ENCODE results near the gene B4GALNT2.

Gene B4GALNT2

GRCh38 chr17:49210158-49211029, 77.8 kb downstream of the B4GALNT2 start, which contains the start of the genes ABI3 and GNGT2:
TSS of gene ABI3 (plus strand) at chr17:49210707. CDS start at chr17:49210725, 18 bp downstream.
TSS of gene GNGT2 (minus strand) at chr17:49210574. CDS start at chr17:49207422, 3,152 bp downstream.
- DNase-seq, result peak; percentile 67
- TF ChIP-seq CTCF (IDR thresholded peaks at IDR 0.05; ENCODE audit: low read depth, low read length), result no peak
- peaks cover 22% of the 10 kb centered on the region for H3K36me3 ChIP-seq
- H3K4me3 ChIP-seq (ENCODE audit: low read depth, low read length), result peak within 1 kb of the TSS; percentile 41
- no peaks in the 10 kb centered on the region for H3K27me3 ChIP-seq (ENCODE audit: insufficient read depth, low read depth, severe bottlenecking)
- no peaks in the 10 kb centered on the region for H3K9me3 ChIP-seq (ENCODE audit: severe bottlenecking)
- peak within 1 kb of the TSS; percentile 90 for H3K27ac ChIP-seq

- no peak overlapping the region for H3K4me3 ChIP-seq (ENCODE audit: low read depth, low read length)
- no peak for TF ChIP-seq CTCF (IDR thresholded peaks at IDR 0.05; ENCODE audit: low read depth, low read length)
- DNase-seq, result no peak
These were observed 80.8 kb downstream of the B4GALNT2 start for GRCh38 chr17:49213399-49213798.

GRCh38 chr17:49213847-49214246, 81.3 kb downstream of the B4GALNT2 start:
- no peaks in the 10 kb centered on the region for H3K36me3 ChIP-seq
- H3K9me3 ChIP-seq (ENCODE audit: severe bottlenecking), result no peaks in the 10 kb centered on the region
- H3K27me3 ChIP-seq (ENCODE audit: insufficient read depth, low read depth, severe bottlenecking), result no peaks in the 10 kb centered on the region
- no peak for DNase-seq
- no peak overlapping the region for H3K4me3 ChIP-seq (ENCODE audit: low read depth, low read length)
- no peak for TF ChIP-seq CTCF (IDR thresholded peaks at IDR 0.05; ENCODE audit: low read depth, low read length)
- H3K27ac ChIP-seq, result no peak overlapping the region

More at GRCh38 chr17:49213399-49213798, 80.8 kb downstream of the B4GALNT2 start:
- no peak overlapping the region for H3K27ac ChIP-seq
- no peaks in the 10 kb centered on the region for H3K27me3 ChIP-seq (ENCODE audit: insufficient read depth, low read depth, severe bottlenecking)
- no peaks in the 10 kb centered on the region for H3K9me3 ChIP-seq (ENCODE audit: severe bottlenecking)
- H3K36me3 ChIP-seq, result no peaks in the 10 kb centered on the region

- no peak for TF ChIP-seq CTCF (IDR thresholded peaks at IDR 0.05; ENCODE audit: low read depth, low read length)
- Histone ChIP-seq H3K27me3 (ENCODE audit: insufficient read depth, low read depth, severe bottlenecking) (no peaks in the 10 kb centered on the region), H3K36me3 (no peaks in the 10 kb centered on the region), H3K27ac (no peak overlapping the region), H3K4me3 (ENCODE audit: low read depth, low read length) (no peak overlapping the region), H3K9me3 (ENCODE audit: severe bottlenecking) (no peaks in the 10 kb centered on the region)
- DNase-seq, result no peak
These were observed 82.2 kb downstream of the B4GALNT2 start for GRCh38 chr17:49214676-49215360.

- Histone ChIP-seq H3K4me3 (ENCODE audit: low read depth, low read length) (no peak overlapping the region), H3K36me3 (no peaks in the 10 kb centered on the region), H3K27me3 (ENCODE audit: insufficient read depth, low read depth, severe bottlenecking) (no peaks in the 10 kb centered on the region), H3K27ac (no peak overlapping the region), H3K9me3 (ENCODE audit: severe bottlenecking) (no peaks in the 10 kb centered on the region)
- no peak for TF ChIP-seq CTCF (IDR thresholded peaks at IDR 0.05; ENCODE audit: low read depth, low read length)
- no peak for DNase-seq
These were observed 83.9 kb downstream of the B4GALNT2 start for GRCh38 chr17:49216482-49216881.

All from WERI-Rb-1 (cell line).